Erythroblast (primary cell): ENCODE results near the gene MLLT10.

Experiments used
- GATA1 ChIP-seq: IDR thresholded peaks from 2 replicates; pipeline ENCODE4 v1.6.1; 2011; ENCODE audit warnings: low read depth, mild to moderate bottlenecking, control low read depth, low read length, moderate library complexity
- POLR2A ChIP-seq: IDR thresholded peaks from 2 replicates; pipeline ENCODE4 v1.6.1; 2011; ENCODE audit warnings: mild to moderate bottlenecking, low read length

DNA sequence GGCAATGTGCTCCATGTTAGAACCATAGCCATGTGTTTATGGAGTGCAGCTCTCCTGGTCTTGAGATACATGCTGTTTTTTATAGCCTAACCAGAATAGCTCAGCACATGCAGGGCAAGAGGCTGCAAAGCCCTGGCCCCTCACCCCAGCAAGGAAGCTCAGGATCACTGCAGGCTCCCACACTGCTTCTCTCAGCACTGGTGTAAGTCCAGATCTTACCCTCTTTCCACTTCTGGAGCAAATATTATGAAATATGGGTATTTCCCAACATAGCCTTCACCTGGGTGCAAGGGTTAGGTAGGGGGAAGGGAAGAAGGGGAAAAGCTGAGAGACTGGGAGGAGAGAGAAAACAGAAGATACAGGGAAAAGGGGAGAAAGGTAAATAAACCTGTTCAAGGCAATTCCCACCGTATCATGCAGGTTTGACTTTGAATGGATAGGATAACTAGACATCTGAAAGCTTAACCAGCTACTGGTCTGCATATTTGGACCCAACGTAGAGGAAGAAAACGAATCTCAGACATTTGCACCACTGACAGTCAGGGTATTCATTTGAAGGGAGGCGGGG is 28.2 kb upstream of the MLLT10 start:
- TF ChIP-seq POLR2A (no peak), GATA1 (no peak)
